Vagina (tissue), 2 donors: ENCODE data around the gene CDK14.

Experiments used
- POLR2AphosphoS5 ChIP-seq, 2 donors: sonication (generic); formaldehyde crosslinking; IDR thresholded peaks; one replicate each; pipeline ENCODE4 v1.9.0; 2017; ENCODE audit warnings: antibody characterized with exemption in 2 of 2, mild to moderate bottlenecking in 2 of 2, low read depth in 1 of 2; ENCODE audit not compliant: insufficient read depth in 1 of 2
- TF ChIP-seq, protein P1 (sequence below), 3 experiments: fragments of 450-650 bp in 2 of 3; fragments of 200-600 bp in 1 of 3; sonication (generic) in 1 of 3; IDR thresholded peaks; one replicate each; pipeline ENCODE4 v1.5.1; 2017 to 2019; ENCODE audit warnings: antibody characterized with exemption in 3 of 3, mild to moderate bottlenecking in 2 of 3, moderate library complexity in 2 of 3

- TF ChIP-seq, protein P1, sequence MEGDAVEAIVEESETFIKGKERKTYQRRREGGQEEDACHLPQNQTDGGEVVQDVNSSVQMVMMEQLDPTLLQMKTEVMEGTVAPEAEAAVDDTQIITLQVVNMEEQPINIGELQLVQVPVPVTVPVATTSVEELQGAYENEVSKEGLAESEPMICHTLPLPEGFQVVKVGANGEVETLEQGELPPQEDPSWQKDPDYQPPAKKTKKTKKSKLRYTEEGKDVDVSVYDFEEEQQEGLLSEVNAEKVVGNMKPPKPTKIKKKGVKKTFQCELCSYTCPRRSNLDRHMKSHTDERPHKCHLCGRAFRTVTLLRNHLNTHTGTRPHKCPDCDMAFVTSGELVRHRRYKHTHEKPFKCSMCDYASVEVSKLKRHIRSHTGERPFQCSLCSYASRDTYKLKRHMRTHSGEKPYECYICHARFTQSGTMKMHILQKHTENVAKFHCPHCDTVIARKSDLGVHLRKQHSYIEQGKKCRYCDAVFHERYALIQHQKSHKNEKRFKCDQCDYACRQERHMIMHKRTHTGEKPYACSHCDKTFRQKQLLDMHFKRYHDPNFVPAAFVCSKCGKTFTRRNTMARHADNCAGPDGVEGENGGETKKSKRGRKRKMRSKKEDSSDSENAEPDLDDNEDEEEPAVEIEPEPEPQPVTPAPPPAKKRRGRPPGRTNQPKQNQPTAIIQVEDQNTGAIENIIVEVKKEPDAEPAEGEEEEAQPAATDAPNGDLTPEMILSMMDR (IDR thresholded peaks at IDR 0.05), result no peak
- no peak for TF ChIP-seq POLR2AphosphoS5 (IDR thresholded peaks at IDR 0.05; ENCODE audit: insufficient read depth in 1 of 2, low read depth in 1 of 2)
These were observed 262.4 kb downstream of the CDK14 start for GRCh38 chr7:90858546-90858945.
